ENCODE measurements around the gene MYRF. TPM values are rescaled to one million over a fixed set of nuclear protein-coding genes. Genes with fewer than 3 reads are reported as not detected.

The MYRF gene
- total RNA-seq, 1 experiment from 2014 or later, result 91.4 TPM

DNA sequence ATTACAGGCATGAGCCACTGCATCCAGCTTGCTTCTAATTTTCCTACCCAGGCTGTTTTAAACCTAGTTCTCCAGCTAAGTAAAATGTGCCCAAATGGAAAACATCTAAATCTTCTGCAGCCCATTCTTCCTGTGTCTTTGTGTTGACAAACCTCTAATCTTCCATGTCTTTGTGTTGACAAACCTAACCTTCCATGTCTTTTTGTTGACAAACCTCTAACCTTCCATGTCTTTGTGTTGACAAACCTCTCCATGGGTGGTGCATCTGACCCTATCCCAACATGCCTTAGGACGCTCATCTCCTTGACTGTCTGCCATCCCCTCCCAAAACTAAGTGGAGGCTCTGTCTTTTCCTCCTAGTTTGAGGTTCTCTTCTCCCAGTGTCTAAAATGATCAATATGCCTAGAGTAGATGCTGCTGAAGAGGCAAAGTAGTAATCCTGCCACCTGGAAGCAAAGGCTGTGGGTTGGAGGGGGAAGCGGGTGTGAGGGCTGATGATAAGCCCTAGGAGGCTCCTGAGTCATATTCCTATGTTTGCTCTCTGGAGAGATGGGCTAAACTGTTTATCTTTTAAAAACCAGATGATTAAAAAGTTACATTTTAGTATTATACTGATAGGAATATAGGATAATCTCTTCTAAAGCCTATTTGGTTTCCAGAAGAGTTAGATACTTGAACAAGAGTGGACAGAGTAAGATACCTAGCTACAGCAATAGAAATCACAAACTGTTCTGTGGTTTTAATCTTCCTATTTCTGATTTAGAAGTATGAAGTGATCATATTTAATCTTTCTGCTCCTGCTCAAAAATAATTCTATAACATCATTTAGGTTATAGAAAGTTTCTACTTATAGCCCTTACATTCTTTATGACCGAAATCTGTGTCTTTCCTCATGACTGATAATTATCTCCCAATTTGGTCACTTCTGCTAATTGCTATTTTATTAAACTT lies 48.2 kb downstream of the MYRF start:
- no peaks in the 10 kb centered on the region for H3K27me3 Mint-ChIP-seq (ENCODE audit: unreplicated experiment)
- intact Hi-C loops (cut with micrococcal nuclease; ENCODE audit: unreplicated experiment), result no loop called here
- CTCF ChIA-PET, result interaction anchor here (0.7 to 0.8 kb wide), 2 partner anchors 14 to 120 kb away, joined by 3 read pairs; no protein-coding TSS in a partner anchor
- H3K36me3 Mint-ChIP-seq (ENCODE audit: insufficient read depth, unreplicated experiment), result peaks cover 44% of the 10 kb centered on the region
- no peak overlapping the region for H3K4me3 Mint-ChIP-seq (ENCODE audit: low read depth, unreplicated experiment)
- no TSS peak for BruUV-seq (replicated peaks)
- H3K4me1 Mint-ChIP-seq (ENCODE audit: low read depth, unreplicated experiment), result peaks cover 10% of the 10 kb centered on the region
- no peaks in the 10 kb centered on the region for H3K9me3 Mint-ChIP-seq (ENCODE audit: low read depth, unreplicated experiment)
- DNase-seq, result no peak
- TF ChIP-seq, protein P1, sequence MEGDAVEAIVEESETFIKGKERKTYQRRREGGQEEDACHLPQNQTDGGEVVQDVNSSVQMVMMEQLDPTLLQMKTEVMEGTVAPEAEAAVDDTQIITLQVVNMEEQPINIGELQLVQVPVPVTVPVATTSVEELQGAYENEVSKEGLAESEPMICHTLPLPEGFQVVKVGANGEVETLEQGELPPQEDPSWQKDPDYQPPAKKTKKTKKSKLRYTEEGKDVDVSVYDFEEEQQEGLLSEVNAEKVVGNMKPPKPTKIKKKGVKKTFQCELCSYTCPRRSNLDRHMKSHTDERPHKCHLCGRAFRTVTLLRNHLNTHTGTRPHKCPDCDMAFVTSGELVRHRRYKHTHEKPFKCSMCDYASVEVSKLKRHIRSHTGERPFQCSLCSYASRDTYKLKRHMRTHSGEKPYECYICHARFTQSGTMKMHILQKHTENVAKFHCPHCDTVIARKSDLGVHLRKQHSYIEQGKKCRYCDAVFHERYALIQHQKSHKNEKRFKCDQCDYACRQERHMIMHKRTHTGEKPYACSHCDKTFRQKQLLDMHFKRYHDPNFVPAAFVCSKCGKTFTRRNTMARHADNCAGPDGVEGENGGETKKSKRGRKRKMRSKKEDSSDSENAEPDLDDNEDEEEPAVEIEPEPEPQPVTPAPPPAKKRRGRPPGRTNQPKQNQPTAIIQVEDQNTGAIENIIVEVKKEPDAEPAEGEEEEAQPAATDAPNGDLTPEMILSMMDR (IDR thresholded peaks at IDR 0.05; ENCODE audit: unreplicated experiment), result no peak
- H3K27ac Mint-ChIP-seq (ENCODE audit: unreplicated experiment), result no peak overlapping the region

DNA sequence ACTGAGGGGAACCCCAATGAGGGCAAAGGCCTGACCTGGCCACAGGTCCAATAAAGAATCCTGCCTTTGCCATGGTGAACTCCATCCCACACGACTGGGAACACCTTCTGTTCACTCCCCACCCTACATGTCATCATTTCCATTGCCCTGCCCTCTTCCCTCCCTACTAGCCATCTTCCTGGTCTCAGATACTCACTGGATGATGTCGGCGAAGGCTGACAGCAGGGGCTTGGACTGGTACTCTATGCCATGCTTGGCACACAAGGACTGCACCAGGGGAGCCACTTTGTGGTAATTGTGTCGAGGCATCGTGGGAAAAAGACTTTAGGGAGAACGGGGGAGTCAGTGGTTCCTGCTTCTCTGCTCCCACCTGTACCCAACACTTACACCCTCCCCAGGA lies 50.2 kb downstream of the MYRF start:
- TF ChIP-seq, protein P1 (IDR thresholded peaks at IDR 0.05; ENCODE audit: unreplicated experiment), result no peak
- Mint-ChIP-seq H3K27me3 (ENCODE audit: unreplicated experiment) (no peaks in the 10 kb centered on the region), H3K4me3 (ENCODE audit: low read depth, unreplicated experiment) (no peak overlapping the region), H3K4me1 (ENCODE audit: low read depth, unreplicated experiment) (no peaks in the 10 kb centered on the region), H3K27ac (ENCODE audit: unreplicated experiment) (no peak overlapping the region), H3K36me3 (ENCODE audit: insufficient read depth, unreplicated experiment) (peaks cover 35% of the 10 kb centered on the region), H3K9me3 (ENCODE audit: low read depth, unreplicated experiment) (no peaks in the 10 kb centered on the region)
- DNase-seq, result no peak
- intact Hi-C loops (cut with micrococcal nuclease; ENCODE audit: unreplicated experiment), result no loop called here
- BruUV-seq (replicated peaks), result no TSS peak
- CTCF ChIA-PET, result no interaction called here

DNA sequence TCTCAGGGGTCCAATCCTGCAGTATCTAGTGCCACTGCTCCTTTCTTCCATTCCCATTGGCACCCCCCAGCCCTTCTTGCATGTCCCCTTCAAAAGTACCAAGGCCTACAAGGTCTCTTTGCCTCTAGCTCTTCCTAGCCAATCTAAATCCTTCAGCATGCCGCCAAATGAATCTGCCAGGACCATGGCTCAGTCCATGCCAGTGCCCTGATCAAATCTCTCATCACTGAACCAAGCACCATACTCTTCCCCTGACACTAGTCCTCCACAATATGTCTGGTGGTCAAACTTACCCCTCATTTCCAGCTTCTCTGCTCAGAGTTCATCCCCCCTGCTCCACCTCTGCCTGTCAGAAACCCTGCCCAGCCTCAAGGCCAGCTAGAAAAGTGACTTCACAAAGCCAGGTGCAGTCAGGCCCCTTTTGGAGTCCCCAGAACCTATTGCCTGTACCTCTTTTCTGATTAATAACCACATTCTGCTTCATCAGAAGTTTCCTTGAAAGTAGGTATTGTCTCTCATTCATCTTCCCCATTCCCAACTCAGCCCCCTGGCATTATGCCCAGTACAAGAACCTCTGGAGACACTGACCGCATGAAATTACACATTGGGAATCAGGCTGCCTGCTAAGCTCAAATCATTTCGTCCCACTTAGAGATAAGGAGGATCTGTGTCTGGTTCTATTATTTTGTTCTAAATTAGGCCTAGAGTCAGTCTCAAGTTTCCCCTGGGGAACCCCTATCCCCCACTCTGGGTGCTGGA lies 51.6 kb downstream of the MYRF start:
- BruUV-seq (replicated peaks), result no TSS peak

DNA sequence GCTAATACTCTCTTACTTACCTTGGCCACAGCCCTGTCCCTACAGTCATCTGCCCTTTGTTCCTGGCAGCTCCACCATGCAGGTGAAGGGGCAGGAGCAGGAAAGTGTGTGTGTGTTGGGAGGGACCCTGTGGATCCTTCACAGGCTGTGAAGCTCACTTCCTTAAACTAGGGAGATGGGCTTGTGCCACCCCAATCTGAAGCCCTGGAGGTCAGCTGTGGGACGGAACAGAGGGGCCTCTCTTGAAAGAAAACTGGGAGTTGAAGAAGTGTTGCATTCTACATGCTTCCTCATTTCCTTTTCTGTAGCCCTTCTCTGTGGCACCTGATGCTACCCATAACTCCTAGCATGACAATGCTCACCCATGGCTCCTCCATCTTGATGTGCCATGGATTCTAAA lies 52.7 kb downstream of the MYRF start:
- BruUV-seq (replicated peaks), result no TSS peak

More for the DNA sequence above, 51.6 kb downstream of the MYRF start:
- TF ChIP-seq, protein P1 (IDR thresholded peaks at IDR 0.05; ENCODE audit: unreplicated experiment), result no peak
- intact Hi-C loops (cut with micrococcal nuclease; ENCODE audit: unreplicated experiment), result no loop called here
- H3K4me3 Mint-ChIP-seq (ENCODE audit: low read depth, unreplicated experiment), result no peak overlapping the region
- no peaks in the 10 kb centered on the region for H3K27me3 Mint-ChIP-seq (ENCODE audit: unreplicated experiment)
- CTCF ChIA-PET, result interaction anchor here (1.2 kb wide), 1 partner anchor 11 kb away, joined by 3 read pairs; no protein-coding TSS in a partner anchor
- peaks cover 33% of the 10 kb centered on the region for H3K36me3 Mint-ChIP-seq (ENCODE audit: insufficient read depth, unreplicated experiment)
- H3K4me1 Mint-ChIP-seq (ENCODE audit: low read depth, unreplicated experiment), result no peaks in the 10 kb centered on the region
- H3K27ac Mint-ChIP-seq (ENCODE audit: unreplicated experiment), result no peak overlapping the region
- H3K9me3 Mint-ChIP-seq (ENCODE audit: low read depth, unreplicated experiment), result no peaks in the 10 kb centered on the region
- DNase-seq, result no peak

More for the DNA sequence above, 52.7 kb downstream of the MYRF start:
- no peak for DNase-seq
- Mint-ChIP-seq H3K36me3 (ENCODE audit: insufficient read depth, unreplicated experiment) (peaks cover 26% of the 10 kb centered on the region), H3K4me1 (ENCODE audit: low read depth, unreplicated experiment) (no peaks in the 10 kb centered on the region), H3K9me3 (ENCODE audit: low read depth, unreplicated experiment) (no peaks in the 10 kb centered on the region), H3K27ac (ENCODE audit: unreplicated experiment) (no peak overlapping the region), H3K27me3 (ENCODE audit: unreplicated experiment) (no peaks in the 10 kb centered on the region), H3K4me3 (ENCODE audit: low read depth, unreplicated experiment) (no peak overlapping the region)
- intact Hi-C loops (cut with micrococcal nuclease; ENCODE audit: unreplicated experiment), result no loop called here
- CTCF ChIA-PET, result no interaction called here
- TF ChIP-seq, protein P1 (IDR thresholded peaks at IDR 0.05; ENCODE audit: unreplicated experiment), result no peak
